Brain microvascular endothelial cell (primary cell): ENCODE measurements around the gene SRPK1.
A peak's percentile ranks its signal among the peaks of the same experiment; 100 is the strongest.

Source experiments
- DNase-seq: peaks from one replicate; pipeline ENCODE4 v3.0.0-alpha.2; 2020
- H3K27ac ChIP-seq: fragments of 250-450 bp; sonication (Bioruptor Pico); 2 replicates; pipeline ENCODE4 v1.5.1; 2020; ENCODE audit warnings: mild to moderate bottlenecking, moderate library complexity
- H3K27me3 ChIP-seq: fragments of 250-450 bp; sonication (Bioruptor Pico); replicated peaks from 2 replicates; pipeline ENCODE4 v1.5.1; 2020; ENCODE audit warnings: mild to moderate bottlenecking
- H3K36me3 ChIP-seq: fragments of 250-450 bp; sonication (Bioruptor Pico); replicated peaks from 2 replicates; pipeline ENCODE4 v1.5.1; 2020; ENCODE audit warnings: mild to moderate bottlenecking
- H3K4me3 ChIP-seq: 2 replicates; pipeline ENCODE4 v1.5.1; 2011; ENCODE audit warnings: low read depth, mild to moderate bottlenecking, control low read depth, low read length, moderate library complexity
- CTCF ChIP-seq: IDR thresholded peaks from 2 replicates; pipeline ENCODE4 v1.5.1; 2011; ENCODE audit warnings: low read depth, mild to moderate bottlenecking, moderate library complexity, low read length, control low read depth, inconsistent platforms; ENCODE audit errors: missing control alignments
- in situ Hi-C: cut with HindIII; loops from 2 replicates; pipeline ENCODE4 v1.10.0; 2017; ENCODE audit warnings: low sequenced_read_pairs, low pct_ligation_motif_present

Gene SRPK1

GRCh38 chr6:35926509-35927215 lies 5.8 kb upstream of the SRPK1 start:
- no peak for TF ChIP-seq CTCF

GRCh38 chr6:35925961-35926360 lies 5.1 kb upstream of the SRPK1 start:
- DNase-seq, result no peak
- no peaks in the 10 kb centered on the region for H3K36me3 ChIP-seq
- no peak for TF ChIP-seq CTCF
- no peak overlapping the region for H3K27ac ChIP-seq
- H3K27me3 ChIP-seq, result no peaks in the 10 kb centered on the region
- no peak overlapping the region for H3K4me3 ChIP-seq
- in situ Hi-C loops, result no loop called here

More at GRCh38 chr6:35926509-35927215, 5.8 kb upstream of the SRPK1 start:
- Histone ChIP-seq H3K36me3 (no peaks in the 10 kb centered on the region), H3K4me3 (no peak overlapping the region), H3K27ac (no peak overlapping the region), H3K27me3 (no peaks in the 10 kb centered on the region)
- in situ Hi-C loops, result no loop called here
- no peak for DNase-seq

GRCh38 chr6:35924146-35924545 lies 3.2 kb upstream of the SRPK1 start:
- no peak for TF ChIP-seq CTCF
- Histone ChIP-seq H3K27ac (no peak overlapping the region), H3K4me3 (no peak overlapping the region), H3K36me3 (no peaks in the 10 kb centered on the region), H3K27me3 (no peaks in the 10 kb centered on the region)
- in situ Hi-C loops, result no loop called here
- no peak for DNase-seq

- Histone ChIP-seq H3K27ac (no peak overlapping the region), H3K4me3 (no peak overlapping the region), H3K36me3 (no peaks in the 10 kb centered on the region), H3K27me3 (no peaks in the 10 kb centered on the region)
- no peak for DNase-seq
- no peak for TF ChIP-seq CTCF
- in situ Hi-C loops, result no loop called here
Measured at GRCh38 chr6:35922139-35922554, 1.2 kb upstream of the SRPK1 start.

- Histone ChIP-seq H3K27me3 (no peaks in the 10 kb centered on the region), H3K27ac (peak overlapping the region; percentile 40), H3K4me3 (peak overlapping the region; percentile 75), H3K36me3 (peaks cover 2% of the 10 kb centered on the region)
- no peak for TF ChIP-seq CTCF
- DNase-seq, result peak; percentile 63
- in situ Hi-C loops, result no loop called here
Measured at GRCh38 chr6:35919827-35920751, 809 bp downstream of the SRPK1 start.
